Sigmoid colon (tissue), 4 donors: ENCODE results near the gene GPC5.

Source experiments
- POLR2A ChIP-seq, 2 donors: fragments of 450-650 bp; IDR thresholded peaks; one replicate each; pipeline ENCODE4 v1.6.1; 2016; ENCODE audit warnings: antibody characterized with exemption in 2 of 2, mild to moderate bottlenecking in 2 of 2, moderate library complexity in 2 of 2
- POLR2AphosphoS5 ChIP-seq, 4 donors: sonication (generic); formaldehyde crosslinking; IDR thresholded peaks; one replicate each; pipeline ENCODE4 v1.6.1; 2017; ENCODE audit warnings: antibody characterized with exemption in 4 of 4
- TF ChIP-seq, protein P1 (sequence below), 4 experiments: fragments of 450-650 bp in 3 of 4; fragments of 200-600 bp in 1 of 4; IDR thresholded peaks; one replicate each; pipeline ENCODE4 v1.5.1; 2016 to 2019; ENCODE audit warnings: antibody characterized with exemption in 4 of 4, mild to moderate bottlenecking in 3 of 4, moderate library complexity in 2 of 4

- TF ChIP-seq POLR2AphosphoS5 (IDR thresholded peaks at IDR 0.05) (no peak), POLR2A (IDR thresholded peaks at IDR 0.05) (no peak)
- TF ChIP-seq, protein P1, sequence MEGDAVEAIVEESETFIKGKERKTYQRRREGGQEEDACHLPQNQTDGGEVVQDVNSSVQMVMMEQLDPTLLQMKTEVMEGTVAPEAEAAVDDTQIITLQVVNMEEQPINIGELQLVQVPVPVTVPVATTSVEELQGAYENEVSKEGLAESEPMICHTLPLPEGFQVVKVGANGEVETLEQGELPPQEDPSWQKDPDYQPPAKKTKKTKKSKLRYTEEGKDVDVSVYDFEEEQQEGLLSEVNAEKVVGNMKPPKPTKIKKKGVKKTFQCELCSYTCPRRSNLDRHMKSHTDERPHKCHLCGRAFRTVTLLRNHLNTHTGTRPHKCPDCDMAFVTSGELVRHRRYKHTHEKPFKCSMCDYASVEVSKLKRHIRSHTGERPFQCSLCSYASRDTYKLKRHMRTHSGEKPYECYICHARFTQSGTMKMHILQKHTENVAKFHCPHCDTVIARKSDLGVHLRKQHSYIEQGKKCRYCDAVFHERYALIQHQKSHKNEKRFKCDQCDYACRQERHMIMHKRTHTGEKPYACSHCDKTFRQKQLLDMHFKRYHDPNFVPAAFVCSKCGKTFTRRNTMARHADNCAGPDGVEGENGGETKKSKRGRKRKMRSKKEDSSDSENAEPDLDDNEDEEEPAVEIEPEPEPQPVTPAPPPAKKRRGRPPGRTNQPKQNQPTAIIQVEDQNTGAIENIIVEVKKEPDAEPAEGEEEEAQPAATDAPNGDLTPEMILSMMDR (IDR thresholded peaks at IDR 0.05), result no peak
Observed at GRCh38 chr13:92480387-92480786, 1082.0 kb downstream of the GPC5 start.
